GM21447 (cell line): Measurements from ENCODE around the gene TMEM98.
A peak's percentile ranks its signal among the peaks of the same experiment; 100 is the strongest.
"Not testable (repeated sequence)": the region's sequence is repeated elsewhere in the genome, so short reads cannot be mapped to it uniquely, and the experiment has no call there.

Experiments
- ATAC-seq: cut with Tn5 transposase; IDR thresholded peaks from one replicate; pipeline ENCODE4 v1.9.1; 2021; ENCODE audit not compliant: unreplicated experiment

TMEM98 gene

DNA sequence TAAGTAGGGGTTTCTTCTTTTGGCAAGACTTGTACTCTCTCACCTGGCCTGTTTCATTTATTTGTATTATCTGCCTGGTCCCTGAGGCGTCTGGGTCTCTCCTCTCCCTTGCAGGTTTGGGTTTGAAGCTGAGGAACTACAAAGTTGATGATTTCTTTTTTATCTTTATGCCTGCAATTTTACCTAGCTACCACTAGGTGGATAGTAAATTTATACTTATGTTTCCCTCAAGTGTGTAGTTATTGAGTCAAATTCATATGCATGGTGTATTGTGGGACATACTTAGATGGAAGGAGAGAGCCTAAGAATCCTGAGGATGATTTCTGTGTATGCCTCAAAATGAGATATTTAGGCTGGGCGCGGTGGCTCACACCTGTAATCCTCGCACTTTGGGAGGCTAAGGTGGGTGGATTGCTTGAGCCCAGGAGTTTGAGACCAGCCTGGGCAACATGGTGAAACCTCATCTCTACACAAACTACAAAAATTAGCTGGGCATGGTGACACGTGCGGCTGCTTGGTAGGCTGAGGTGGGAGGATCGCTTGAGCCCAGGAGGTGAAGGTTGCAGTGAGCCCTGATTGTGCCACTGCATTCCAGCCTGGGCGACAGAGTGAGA is 13.6 kb downstream of the TMEM98 start:
- ATAC-seq = no peak

DNA sequence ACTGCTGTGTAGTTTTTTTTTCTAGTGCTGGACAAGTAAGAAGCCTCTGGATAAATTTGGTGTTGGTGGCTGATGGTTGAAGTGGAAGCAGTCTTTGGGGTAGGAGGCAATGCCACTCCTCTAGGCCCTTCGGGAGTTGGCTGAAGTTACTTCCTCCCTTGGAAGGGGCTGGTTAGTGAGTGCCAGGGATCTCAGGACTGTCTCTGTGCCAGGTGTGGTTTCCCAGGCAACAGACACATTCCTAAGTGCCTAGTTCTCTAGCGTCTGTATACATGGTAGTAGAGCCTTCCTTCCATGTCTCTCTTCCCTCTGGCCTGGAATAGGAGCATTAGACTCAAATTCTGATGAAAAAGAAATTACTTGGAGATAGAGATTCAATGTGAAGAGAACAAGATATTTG is 15.3 kb downstream of the TMEM98 start:
- no peak for ATAC-seq

DNA sequence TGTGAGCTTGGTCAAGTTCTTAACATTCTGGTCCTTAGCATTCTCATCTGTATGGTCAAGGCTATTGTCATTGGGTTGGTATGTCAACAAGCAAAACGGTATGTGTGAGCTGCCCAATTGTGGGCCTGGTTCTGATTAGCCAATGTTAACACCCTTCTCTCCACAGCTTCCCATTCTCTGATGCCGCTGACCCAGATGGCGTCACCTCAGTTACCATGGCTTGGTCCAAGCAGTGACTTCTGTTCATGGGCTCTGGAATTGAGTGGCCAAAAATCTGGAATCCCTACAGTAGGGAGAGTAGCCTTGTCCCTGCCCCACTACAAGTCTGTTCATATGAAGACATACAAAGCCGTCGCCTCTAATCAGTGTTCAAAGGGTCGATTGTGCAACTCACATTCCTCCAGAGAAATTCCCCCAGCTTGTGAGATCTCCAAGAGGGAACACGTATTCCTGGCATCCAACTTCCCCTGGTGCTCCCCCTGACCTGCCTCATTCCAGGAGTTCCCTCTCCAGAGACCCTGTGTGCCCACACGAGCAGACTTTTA is 15.8 kb downstream of the TMEM98 start:
- no peak for ATAC-seq

DNA sequence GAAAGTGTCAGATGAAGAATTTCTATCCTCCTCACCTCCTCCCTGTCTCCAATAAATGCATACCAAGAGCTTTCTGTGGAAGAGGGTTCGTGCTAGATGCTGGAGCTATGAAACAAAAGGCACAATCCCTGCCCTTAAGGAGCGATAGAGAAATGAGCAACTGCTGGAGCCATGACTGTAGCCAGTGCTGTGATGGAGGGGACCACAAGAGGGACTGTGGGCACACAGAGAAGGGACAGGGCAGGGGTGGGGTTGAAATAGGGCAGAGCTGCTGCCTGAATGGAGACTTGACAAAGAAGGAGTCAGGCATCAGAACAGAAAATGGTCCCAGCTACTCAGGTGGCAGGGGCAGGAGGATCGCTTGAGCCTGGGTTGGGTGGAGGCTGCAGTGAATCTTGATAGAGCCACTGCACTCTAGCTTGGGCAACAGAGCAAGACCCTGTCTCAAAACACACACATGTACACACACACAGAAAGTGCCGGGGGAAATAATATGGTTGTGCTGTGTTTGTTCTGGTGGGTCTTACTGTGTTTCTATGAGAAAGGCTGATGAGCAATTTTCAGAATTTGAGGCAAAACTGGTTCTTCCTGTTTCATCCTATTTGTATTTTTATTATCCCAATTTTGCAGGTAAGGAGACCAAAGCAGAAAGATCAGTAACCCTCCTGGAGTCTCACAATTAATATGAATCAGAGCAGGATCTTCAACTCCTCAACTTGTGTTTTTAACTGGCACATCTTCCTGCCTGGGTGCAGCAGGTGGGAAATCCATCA is 16.5 kb downstream of the TMEM98 start:
- no peak for ATAC-seq

DNA sequence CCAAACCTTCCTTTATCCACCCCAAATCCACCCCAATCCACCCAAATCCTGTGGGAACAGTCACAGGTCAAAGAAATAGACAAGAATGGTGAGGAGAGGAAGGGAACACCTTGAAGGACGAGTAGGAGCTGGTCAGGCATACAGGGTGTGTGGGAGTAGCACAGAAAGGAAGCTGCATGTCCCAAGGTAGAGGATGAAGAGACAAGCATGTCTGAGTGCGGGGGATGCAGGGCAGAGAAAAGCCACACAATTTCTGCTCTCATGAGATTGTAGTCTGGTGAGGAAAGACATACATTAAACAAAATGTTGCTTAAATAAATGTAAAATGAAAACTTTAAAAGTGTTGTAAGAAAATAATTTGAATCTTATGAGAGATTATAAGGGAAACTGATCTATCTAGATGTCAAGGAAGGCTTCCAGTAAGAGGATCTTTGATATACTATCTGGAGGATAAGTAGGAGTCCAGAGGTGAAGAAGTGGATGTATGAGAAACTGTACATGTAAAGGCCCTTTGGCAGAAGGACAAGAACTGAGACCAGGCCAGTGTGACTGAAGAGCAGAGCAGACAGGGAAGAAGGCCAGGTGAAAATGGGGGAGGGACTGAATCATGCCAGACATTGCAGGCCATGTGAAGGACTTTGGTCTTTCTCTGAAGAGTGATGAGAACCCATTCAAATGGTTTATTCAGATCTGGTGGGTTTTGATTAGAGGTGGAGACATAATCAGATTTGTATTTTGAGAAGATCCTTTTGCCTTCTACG is 18.6 kb downstream of the TMEM98 start:
- no peak for ATAC-seq

DNA sequence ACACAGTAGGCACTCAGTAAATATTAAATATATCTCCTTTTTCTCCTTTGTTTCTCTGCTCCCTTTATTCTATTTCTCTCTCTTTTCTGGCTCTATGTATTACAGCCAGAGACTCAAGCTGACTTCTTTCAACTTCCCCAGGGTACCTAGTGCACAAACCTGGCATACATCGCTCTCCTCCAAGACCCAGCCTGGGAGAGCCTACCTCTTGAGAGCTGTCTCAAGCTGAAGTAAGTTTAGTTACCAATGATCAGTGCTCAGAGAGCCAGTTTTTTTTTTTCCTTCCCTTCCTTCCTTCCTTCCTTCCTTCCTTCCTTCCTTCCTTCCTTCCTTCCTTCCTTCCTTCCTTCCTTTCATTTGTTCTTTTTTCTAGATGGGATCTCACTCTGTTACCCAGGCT is 19.8 kb downstream of the TMEM98 start:
- ATAC-seq = no peak

DNA sequence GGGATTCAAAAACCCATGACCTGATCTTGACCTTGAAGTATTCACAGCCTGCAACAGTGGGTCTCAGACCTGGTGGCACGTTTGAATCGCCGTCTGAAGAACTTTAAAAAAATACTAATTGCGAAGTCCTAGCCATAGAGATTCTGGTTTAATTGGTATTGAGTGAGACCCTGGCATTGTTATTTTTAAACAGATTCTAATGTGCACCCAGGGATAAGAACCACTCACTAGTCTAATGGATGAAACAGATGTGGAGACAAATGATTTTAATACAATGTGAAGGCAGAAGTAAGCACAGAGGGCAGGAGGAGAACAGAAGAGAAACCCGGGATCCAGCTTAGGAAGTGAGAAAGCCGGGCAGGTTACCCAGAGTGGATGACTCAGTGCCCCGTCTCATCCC is 21.2 kb downstream of the TMEM98 start:
- ATAC-seq = no peak

DNA sequence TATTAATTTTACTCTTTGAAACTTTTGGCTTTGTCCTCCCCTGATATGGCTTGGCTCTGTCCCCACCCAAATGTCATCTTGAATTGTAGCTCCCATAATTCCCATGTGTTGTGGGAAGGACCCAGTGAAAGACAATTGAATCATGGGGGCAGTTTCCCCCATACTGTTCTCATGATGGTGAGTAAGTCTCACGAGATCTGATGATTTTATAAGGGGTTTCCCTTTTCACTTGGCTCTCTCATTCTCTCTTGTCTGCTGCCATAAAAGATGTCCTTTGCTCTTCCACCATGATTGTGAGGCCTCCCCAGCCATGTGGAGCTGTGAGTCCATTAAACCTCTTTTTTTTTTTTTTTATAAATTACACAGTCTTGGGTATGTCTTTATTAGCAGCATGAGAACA is 24.5 kb downstream of the TMEM98 start:
- ATAC-seq = not testable (repeated sequence)

DNA sequence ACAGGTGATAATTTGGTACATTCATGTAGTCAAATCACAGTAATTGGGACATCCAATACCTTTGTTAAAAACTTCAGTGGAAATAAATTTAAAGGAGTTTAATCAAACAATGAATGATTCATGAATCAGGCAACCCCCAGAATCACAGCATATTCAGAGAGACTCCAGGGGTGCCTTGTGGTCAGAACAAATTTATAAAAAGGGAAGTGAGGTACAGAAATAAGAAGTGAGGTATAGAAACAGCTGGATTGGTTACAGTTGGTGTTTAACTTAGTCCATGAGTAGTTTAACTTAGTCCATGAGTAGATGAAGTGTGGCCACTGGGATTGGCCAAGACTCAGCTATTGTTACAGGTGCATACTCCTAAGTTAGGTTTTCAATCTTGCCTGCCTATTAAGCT is 25.1 kb downstream of the TMEM98 start:
- ATAC-seq = no peak

DNA sequence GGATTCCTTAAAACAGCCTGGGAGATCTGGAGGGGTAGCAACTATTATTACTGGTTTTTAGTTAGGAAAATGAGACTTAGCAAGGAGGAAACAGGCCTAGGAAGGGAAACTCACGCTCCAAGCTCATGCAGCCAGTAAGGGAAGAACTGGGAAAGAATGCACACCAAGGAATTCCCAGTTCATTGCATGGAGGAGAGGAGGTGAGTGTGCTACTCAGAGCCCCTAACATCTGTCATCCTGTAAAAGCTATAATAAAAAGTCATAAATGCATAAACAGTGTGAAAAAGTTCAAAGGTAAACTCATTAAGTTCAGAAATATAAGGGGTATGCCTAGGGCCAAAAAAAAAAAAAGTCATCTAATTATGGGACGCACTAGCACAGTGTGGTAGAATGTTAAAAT is 25.9 kb downstream of the TMEM98 start:
- no peak for ATAC-seq

DNA sequence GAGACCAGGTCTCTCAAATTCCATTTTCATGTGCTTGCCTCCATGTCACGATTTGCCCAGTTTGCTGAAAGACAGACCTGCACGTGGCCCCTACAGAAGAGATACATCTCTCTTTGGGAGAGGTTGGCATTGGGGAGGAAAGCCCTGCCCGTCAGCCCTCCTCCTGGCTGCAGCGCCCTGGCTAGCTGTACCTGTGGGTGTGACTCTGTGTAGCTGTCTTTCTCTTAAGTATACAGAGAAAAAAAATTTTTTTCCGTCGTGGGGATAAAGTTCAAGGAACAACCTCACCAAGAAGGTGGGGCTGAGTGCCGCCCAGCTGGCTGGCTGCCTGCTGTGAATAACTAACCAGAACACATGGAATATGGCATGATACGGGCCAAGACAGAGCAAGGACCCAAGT is 26.5 kb downstream of the TMEM98 start:
- ATAC-seq = no peak

DNA sequence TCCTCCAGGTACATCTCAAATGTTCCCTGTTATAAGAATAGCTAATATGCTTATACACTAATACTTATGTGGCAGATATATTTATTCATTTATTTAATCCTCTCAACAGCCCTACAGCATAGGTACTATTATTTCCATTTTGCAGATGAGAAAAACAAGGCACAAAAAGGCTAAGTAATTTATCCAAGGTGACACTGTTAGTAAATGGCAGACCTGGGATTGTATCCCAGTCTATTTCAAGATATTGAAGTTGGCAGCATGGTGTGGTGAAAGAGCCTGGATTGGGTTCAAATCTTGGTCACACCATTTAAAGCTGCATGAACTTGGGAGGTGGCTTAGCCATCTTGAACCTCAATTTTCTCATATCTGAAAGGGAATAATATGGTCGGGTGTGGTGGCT is 27.2 kb downstream of the TMEM98 start:
- ATAC-seq = no peak

DNA sequence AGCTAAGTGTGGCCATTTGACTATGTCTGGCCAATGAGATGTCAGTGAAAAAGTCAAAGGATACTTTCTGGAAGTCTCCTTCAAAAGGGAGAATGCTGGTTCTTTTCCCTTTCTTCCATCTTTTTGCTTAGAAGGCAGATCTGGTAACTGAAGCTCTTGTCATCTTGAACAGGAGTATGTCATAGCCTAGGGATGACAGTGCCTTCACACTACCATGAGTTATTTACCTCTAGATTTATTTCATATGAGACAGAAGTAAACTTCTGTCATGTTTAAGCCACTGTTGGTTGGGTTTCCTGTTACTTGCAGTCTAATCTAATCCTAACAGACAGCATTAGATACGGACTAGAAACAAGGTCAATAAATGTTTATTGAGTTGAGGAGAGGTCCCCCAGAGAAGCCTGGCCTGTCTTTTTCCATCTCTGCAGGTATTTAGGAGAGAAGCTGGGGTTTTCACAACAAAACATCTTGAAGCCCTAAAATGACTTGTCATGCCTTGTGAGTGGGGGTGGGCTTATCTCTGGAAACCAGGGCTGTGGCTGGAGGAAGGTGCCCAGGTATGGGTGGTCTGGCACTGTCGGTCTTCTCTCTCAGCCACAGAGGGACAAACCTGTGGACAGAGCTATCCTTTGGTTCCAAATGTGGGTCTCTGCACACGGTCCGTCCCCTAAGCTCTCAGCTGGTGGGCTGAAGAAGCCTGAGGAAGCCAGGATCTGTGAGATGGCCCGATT is 28.5 kb downstream of the TMEM98 start:
- ATAC-seq = no peak

DNA sequence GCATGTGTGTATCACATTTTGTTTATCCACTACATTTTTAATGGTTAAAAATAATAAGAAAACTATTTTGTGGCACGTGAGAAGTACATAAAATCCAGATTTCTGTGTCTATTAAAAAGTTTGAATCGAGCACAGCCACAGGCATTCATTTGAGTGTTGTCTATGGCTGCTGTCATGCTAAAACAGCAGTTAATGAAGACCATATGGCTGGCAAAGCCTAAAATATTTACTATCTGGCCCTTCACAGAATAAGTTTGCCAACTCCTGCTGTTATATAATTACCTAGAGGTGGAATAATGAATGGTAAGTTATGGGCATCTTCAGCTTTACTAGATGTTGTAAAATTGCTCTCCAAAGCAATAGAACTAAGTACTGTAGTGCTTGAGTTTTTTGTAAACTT is 30.5 kb downstream of the TMEM98 start:
- ATAC-seq = no peak

DNA sequence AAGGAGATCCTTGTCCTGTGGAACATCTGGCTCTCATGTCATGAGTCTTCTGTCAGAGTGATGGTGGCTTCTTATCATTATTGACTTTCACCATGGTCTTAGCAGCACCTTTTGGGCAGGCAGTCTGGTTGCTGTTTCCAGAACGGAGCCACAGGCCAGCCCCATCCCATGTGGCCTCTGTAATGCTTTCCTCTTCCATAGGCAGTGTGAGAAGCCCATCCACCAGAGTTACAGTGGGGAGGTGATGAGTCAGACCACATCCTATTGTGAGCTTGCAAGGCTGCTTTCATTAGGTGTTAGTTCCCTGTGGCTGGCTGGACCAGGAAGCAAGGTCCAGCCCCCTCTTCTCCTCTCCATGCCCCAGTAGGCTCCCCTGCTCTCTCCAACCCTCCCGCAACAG is 32.9 kb downstream of the TMEM98 start:
- no peak for ATAC-seq

DNA sequence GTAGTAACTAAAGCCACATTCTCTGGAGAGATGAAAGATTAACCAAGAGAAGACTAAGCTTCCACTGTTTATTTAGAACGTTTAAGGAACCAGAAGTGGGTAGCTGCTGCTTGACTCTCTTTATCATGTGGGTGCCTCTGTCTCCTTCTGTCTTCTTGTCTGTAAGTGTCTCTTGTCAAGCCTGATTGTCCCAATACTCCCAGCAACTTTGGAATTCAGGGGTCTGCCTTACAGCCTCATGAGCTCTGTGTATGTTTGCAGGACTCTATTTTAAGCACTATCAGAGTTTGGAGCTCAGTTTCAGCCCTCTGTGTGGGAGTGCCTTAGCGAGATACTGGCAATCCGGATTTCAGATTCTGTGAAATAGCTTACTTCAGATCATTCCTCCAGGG is 34.4 kb downstream of the TMEM98 start:
- ATAC-seq = no peak

DNA sequence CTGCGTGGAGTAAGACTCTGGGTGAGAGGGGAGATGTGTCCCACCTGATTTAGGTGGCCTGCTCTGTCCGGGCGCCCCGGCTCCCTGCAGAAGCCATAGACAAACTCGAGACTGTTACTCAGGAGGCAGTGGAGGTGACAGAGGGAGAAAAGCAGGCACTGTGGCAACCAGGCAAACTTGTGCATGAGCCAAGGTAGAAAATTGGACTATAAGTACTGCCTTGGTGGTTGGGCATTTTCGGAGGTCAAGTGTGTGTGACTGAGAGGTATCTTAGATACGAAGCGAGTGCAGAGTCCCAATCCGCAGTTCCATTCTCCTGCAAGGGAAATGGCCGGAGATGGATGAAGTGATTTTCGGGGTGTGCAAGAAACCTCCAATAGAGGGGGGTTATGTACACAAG is 36.6 kb downstream of the TMEM98 start:
- no peak for ATAC-seq

DNA sequence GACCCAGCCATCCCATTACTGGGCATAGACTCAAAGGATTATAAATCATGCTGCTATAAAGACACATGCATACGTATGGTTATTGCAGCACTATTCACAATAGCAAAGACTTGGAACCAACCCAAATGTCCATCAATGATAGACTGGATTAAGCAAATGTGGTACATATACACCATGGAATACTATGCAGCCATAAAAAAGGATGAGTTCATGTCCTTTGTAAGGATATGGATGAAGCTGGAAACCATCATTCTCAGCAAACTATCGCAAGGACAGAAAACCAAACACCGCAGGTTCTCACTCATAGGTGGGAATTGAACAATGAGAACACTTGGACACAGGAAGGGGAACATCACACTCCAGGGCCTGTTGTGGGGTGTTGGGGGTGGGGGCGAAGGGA is 41.3 kb downstream of the TMEM98 start:
- not testable (repeated sequence) for ATAC-seq

DNA sequence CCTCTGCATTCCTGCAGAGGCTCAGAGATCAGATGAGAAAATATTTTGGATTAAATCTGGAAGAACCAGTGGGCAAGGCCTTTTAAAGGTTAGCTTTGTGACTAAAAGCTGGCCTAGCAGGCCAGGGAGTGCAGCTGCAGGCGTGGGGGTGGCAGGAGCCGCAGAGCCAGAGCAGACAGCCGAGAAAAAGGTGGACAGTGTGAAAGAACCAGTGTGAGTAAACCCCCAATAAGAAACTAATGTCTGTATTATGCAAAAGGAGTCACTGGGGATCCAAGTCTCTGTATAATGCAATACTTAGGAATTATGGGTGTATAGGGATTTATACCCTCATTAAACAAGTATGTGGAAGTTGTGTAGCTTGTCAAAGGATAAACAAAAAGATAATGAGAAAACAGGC is 42.3 kb downstream of the TMEM98 start:
- ATAC-seq = peak; percentile 50

DNA sequence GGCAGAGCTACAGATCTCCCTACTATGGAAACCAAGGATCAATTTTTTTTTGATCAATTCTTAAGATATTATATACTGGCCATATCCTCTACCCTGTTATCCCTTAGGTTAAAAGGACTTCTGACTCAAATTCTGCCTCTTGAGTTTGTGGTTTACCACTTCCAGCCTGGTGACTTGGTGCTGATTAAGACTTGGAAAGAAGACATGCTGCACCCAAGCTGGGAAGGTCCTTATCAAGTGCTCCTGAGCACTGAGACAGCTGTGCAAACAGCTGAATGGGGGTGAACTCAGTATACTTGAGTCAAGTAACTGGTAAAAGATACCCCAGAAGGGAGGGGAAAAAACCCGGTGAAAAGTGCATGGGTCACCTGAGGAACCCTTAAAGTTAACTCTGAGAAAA is 43.2 kb downstream of the TMEM98 start:
- no peak for ATAC-seq

DNA sequence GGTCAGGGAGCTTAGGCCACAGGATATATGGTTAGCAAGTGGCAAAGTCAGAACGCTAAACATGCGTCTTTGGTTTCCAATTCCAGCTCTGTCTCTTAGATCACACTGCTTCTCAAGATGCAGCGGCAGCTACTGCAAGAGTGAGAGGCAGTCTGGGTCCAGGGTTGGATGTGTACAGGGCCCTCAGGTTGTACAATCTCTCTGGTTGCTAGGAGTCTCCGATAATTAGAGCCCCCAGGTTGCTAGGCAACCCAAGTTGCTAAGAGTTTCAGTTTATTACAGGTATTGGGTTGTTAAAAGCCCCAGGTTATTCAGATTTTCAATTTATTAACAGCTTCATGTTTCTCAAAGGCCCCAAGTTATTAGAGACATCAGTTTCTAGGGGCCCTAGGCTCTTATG is 48.2 kb downstream of the TMEM98 start:
- ATAC-seq = no peak
